Fibroblast of villous mesenchyme (primary cell): Measurements from ENCODE around the gene CCDC50. TPM values are rescaled to one million over a fixed set of nuclear protein-coding genes. Genes with fewer than 3 reads are reported as not detected.

Source experiments
- DNase-seq: peaks from one replicate; pipeline ENCODE4 v3.0.0-alpha.2; 2010; ENCODE audit warnings: low read depth
- H3K4me3 ChIP-seq: 2 replicates; pipeline ENCODE4 v1.5.1; 2011; ENCODE audit warnings: low read depth, mild to moderate bottlenecking, low read length
- total RNA-seq: library from RNA; depleted of rRNA; stranded (reverse); fragments of >200 nt; gene quantifications from 2 replicates; pipeline ENCODE4 v1.2.3, GENCODE V29; 2012
- TF ChIP-seq, protein P1 (sequence below): IDR thresholded peaks from 2 replicates; pipeline ENCODE4 v1.5.1; 2012; ENCODE audit warnings: low read depth, mild to moderate bottlenecking, low read length; ENCODE audit not compliant: insufficient read depth

The CCDC50 gene
- total RNA-seq, 1 donor: 102 TPM

- no peak overlapping the region for H3K4me3 ChIP-seq
- DNase-seq: no peak
- TF ChIP-seq, protein P1, sequence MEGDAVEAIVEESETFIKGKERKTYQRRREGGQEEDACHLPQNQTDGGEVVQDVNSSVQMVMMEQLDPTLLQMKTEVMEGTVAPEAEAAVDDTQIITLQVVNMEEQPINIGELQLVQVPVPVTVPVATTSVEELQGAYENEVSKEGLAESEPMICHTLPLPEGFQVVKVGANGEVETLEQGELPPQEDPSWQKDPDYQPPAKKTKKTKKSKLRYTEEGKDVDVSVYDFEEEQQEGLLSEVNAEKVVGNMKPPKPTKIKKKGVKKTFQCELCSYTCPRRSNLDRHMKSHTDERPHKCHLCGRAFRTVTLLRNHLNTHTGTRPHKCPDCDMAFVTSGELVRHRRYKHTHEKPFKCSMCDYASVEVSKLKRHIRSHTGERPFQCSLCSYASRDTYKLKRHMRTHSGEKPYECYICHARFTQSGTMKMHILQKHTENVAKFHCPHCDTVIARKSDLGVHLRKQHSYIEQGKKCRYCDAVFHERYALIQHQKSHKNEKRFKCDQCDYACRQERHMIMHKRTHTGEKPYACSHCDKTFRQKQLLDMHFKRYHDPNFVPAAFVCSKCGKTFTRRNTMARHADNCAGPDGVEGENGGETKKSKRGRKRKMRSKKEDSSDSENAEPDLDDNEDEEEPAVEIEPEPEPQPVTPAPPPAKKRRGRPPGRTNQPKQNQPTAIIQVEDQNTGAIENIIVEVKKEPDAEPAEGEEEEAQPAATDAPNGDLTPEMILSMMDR: no peak
Observed at GRCh38 chr3:191434024-191434423, 104.8 kb downstream of the CCDC50 start.

- DNase-seq: no peak
- TF ChIP-seq, protein P1: no peak
- H3K4me3 ChIP-seq: no peak overlapping the region
Observed at GRCh38 chr3:191435981-191436380, 106.8 kb downstream of the CCDC50 start.

GRCh38 chr3:191438150-191438814 is 109.1 kb downstream of the CCDC50 start:
- TF ChIP-seq, protein P1: no peak
- no peak for DNase-seq
- no peak overlapping the region for H3K4me3 ChIP-seq

DNA sequence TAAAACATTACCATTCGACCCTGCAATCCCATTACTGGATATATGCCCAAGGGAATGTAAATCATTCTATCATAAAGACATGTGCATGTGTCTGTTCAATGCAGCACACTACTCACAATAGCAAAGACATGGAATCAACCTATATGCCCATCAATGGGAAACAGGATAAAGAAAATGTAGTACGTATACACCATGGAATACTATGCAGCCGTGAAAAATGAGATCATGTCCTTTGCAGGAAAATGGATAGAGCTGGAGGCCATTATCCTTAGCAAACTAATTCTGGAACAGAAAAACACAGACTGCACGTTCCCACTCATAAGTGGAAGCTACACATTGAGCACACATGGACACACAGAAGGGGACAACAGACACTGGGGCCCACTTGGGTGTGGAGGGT is 111.3 kb downstream of the CCDC50 start:
- H3K4me3 ChIP-seq: no peak overlapping the region
- no peak for DNase-seq
- TF ChIP-seq, protein P1: no peak

DNA sequence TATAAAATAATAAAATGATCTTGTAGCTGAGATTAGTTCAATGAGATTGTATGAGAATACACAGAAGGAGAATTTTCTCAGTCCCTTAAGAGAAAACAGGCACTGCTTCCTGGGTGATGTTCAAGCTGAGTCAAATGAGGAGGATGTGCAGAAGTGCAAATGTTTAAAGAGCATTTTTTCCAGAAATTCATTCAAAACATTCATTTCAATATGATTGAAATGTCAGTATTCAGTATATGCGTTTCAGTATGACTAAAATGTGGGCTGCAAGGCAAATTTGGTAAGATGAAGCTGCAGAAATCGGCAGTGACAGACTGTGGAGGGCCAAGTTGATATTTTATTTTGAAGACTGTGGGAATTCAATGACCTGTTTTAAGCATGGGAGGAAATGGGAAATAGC is 112.5 kb downstream of the CCDC50 start:
- TF ChIP-seq, protein P1: no peak
- DNase-seq: no peak
- no peak overlapping the region for H3K4me3 ChIP-seq

DNA sequence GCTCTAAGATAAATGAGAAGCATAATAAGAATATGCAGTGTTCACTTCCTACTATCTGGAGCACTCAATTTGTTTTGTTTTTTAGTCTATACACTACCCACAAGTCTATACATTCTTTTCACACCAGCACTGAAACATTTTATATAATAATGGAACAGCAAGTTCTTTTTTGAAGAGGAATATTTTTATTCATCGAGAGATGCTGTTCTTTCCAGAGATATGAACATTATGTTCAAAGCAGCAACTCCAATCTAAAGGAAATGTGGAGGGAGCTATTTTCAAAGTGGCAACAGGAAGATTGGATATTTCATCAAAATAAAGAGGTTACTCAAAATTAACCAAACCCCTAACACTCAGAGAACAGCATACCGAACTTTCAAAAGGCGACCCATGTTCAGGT is 115.4 kb downstream of the CCDC50 start:
- TF ChIP-seq, protein P1: no peak
- H3K4me3 ChIP-seq: no peak overlapping the region
- DNase-seq: no peak

Other genes starting within 250 kb of the CCDC50 start
- not detected in 2 replicates for gene OSTN, start 130.2 kb upstream of the CCDC50 start, total RNA-seq
- 0.64 and 0.86 TPM in 2 replicates for gene UTS2B, start 1.1 kb downstream of the CCDC50 start, total RNA-seq
- 1.9 TPM in 1 of 2 replicates, not detected in the other for gene PYDC2, start 131.8 kb downstream of the CCDC50 start, total RNA-seq